K562 (cell line): Measurements from ENCODE around the gene C10orf143. TPM values are rescaled to one million over a fixed set of nuclear protein-coding genes. Genes with fewer than 3 reads are reported as not detected.

Experiments used
- ATAC-seq: fragments of 200-7000 bp; cut with Tn5 transposase; 3 replicates; pipeline ENCODE4 v1.9.1; 2020; ENCODE audit warnings: moderate library complexity
- BruUV-seq: library from RNA; stranded (reverse); fragments of 400-500 nt; replicated peaks from 2 replicates; lab custom pipeline; 2021; lab: Mats Ljungman, UMichigan
- CTCF ChIA-PET: fragments of 300-600 bp; formaldehyde crosslinking; extraction: SDS; loops from one replicate; lab custom pipeline; 2021; ENCODE audit warnings: low intra/inter-chr PET ratio; lab: Yijun Ruan, JAX
- POLR2A ChIA-PET: fragments of 300-600, 350-650 bp; sonication (Branson Sonifier 250); formaldehyde crosslinking; extraction: SDS; loops from one replicate; lab custom pipeline; 2021; ENCODE audit warnings: antibody characterized with exemption, inconsistent platforms; lab: Yijun Ruan, JAX
- DNase-seq, 4 experiments: peaks; one replicate each; pipeline versions ENCODE4 v3.0.0 to v3.0.0-alpha.2; 2011 to 2018; ENCODE audit warnings: low spot score in 3 of 4, mixed read lengths in 3 of 4; ENCODE audit errors: extremely low read depth in 1 of 4
- FAIRE-seq: peaks from 2 replicates; lab custom pipeline; 2011; peaks lifted over from hg19 to GRCh38; lab: Jason Lieb, UNC
- H2AFZ ChIP-seq: 2 replicates; pipeline ENCODE4 v1.6.0; 2011; ENCODE audit warnings: low read depth, low read length, control low read depth, inconsistent platforms
- H3K27ac ChIP-seq: fragments of 200-600 bp; 3 replicates; pipeline ENCODE4 v1.8.0; 2011; ENCODE audit warnings: low read depth, mild to moderate bottlenecking, control low read depth, inconsistent platforms, low read length, moderate library complexity, mixed read lengths; ENCODE audit errors: extremely low read depth
- H3K27me3 ChIP-seq, 2 experiments: fragments of 300-600 bp in 1 of 2; 2 replicates in 1 of 2; 3 replicates in 1 of 2; pipeline versions ENCODE4 v1.6.0 to v1.8.0; 2011; ENCODE audit warnings: inconsistent platforms in 2 of 2, low read length in 2 of 2, mild to moderate bottlenecking in 1 of 2, mixed read lengths in 1 of 2, moderate library complexity in 1 of 2; ENCODE audit not compliant: control insufficient read depth in 2 of 2, insufficient read depth in 2 of 2
- H3K36me3 ChIP-seq: fragments of 300-600 bp; 3 replicates; pipeline ENCODE4 v1.8.0; 2011; ENCODE audit warnings: mild to moderate bottlenecking, low read length, inconsistent platforms; ENCODE audit not compliant: control insufficient read depth, insufficient read depth
- H3K4me1 ChIP-seq, 2 experiments: fragments of 200-600 bp in 1 of 2; replicated peaks in 1 of 2; 2 replicates in 1 of 2; 3 replicates in 1 of 2; pipeline versions ENCODE4 v1.5.1 to v1.8.0; 2011; ENCODE audit warnings: inconsistent platforms in 2 of 2, low read length in 2 of 2, mild to moderate bottlenecking in 1 of 2, mixed read lengths in 1 of 2, moderate library complexity in 1 of 2; ENCODE audit not compliant: control insufficient read depth in 2 of 2, insufficient read depth in 2 of 2
- H3K4me2 ChIP-seq: 2 replicates; pipeline ENCODE4 v1.6.1; 2011; ENCODE audit warnings: low read length, control low read depth, inconsistent platforms, mixed read lengths; ENCODE audit not compliant: insufficient read depth
- H3K4me3 ChIP-seq: fragments of 200-600 bp; sonication (generic), shearing (Covaris generic); 2 replicates; pipeline ENCODE4 v1.5.1; 2016; ENCODE audit warnings: control low read depth, inconsistent platforms
- H3K79me2 ChIP-seq: fragments of 200-600 bp; 3 replicates; pipeline ENCODE4 v1.8.0; 2011; ENCODE audit warnings: low read length, inconsistent platforms; ENCODE audit not compliant: control insufficient read depth, insufficient read depth
- H3K9ac ChIP-seq, 2 experiments: 2 replicates each; pipeline versions ENCODE4 v1.6.0 to v1.6.1; 2011; ENCODE audit warnings: low read depth in 2 of 2, low read length in 2 of 2, control low read depth in 1 of 2, inconsistent platforms in 1 of 2, mild to moderate bottlenecking in 1 of 2, mixed read lengths in 1 of 2; ENCODE audit not compliant: insufficient read depth in 1 of 2
- H3K9me1 ChIP-seq: one replicate; pipeline ENCODE4 v1.6.0; 2011; ENCODE audit warnings: inconsistent platforms, mild to moderate bottlenecking, low read length, moderate library complexity; ENCODE audit not compliant: control insufficient read depth, insufficient read depth
- H3K9me3 ChIP-seq: replicated peaks from 2 replicates; pipeline ENCODE4 v1.5.1; 2011; ENCODE audit warnings: low read depth, low read length, inconsistent platforms; ENCODE audit not compliant: control insufficient read depth, insufficient read depth
- H4K20me1 ChIP-seq: replicated peaks from 2 replicates; pipeline ENCODE4 v1.6.1; 2011; ENCODE audit warnings: low read length, inconsistent platforms, mixed read lengths; ENCODE audit not compliant: control insufficient read depth, insufficient read depth
- ELF1 ChIP-seq: fragments of 200-800 bp; sonication (Bioruptor generic); IDR thresholded peaks from 2 replicates; pipeline ENCODE4 v1.6.1; 2016; ENCODE audit warnings: missing genetic modification characterization, missing compliant biosample characterization
- ETV6 ChIP-seq, 3 experiments: fragments of 150-350 bp in 1 of 3; sonication (generic) in 1 of 3; formaldehyde crosslinking in 1 of 3; IDR thresholded peaks; 2 replicates each; pipeline versions ENCODE4 v1.6.1 to v1.8.0; 2014 to 2022; ENCODE audit warnings: borderline replicate concordance in 2 of 3, low read depth in 2 of 3, antibody characterized with exemption in 1 of 3, low read length in 1 of 3, mild to moderate bottlenecking in 1 of 3, missing genetic modification reagents in 1 of 3
- FOXP1 ChIP-seq: sonication (generic); formaldehyde crosslinking; IDR thresholded peaks from 2 replicates; pipeline ENCODE4 v1.8.0; 2022; ENCODE audit warnings: mild to moderate bottlenecking, missing genetic modification reagents
- GTF2E2 ChIP-seq: fragments of 200-800 bp; sonication (Bioruptor generic); IDR thresholded peaks from 2 replicates; pipeline ENCODE4 v1.6.1; 2016; ENCODE audit warnings: missing genetic modification characterization, missing compliant biosample characterization
- L3MBTL2 ChIP-seq: fragments of 450-650 bp; IDR thresholded peaks from 2 replicates; pipeline ENCODE4 v1.6.1; 2016; ENCODE audit warnings: mild to moderate bottlenecking, moderate library complexity
- NFE2 ChIP-seq: IDR thresholded peaks from 2 replicates; pipeline ENCODE4 v1.6.1; 2014; ENCODE audit warnings: antibody characterized with exemption, low read depth
- SMARCC2 ChIP-seq: fragments of 450-650 bp; IDR thresholded peaks from 2 replicates; pipeline ENCODE4 v1.6.1; 2017; ENCODE audit warnings: antibody characterized with exemption, moderate library complexity, mild to moderate bottlenecking, low read depth
- TAF1 ChIP-seq: IDR thresholded peaks from 2 replicates; pipeline ENCODE4 v1.6.1; 2011; ENCODE audit warnings: mild to moderate bottlenecking, low read length, moderate library complexity; ENCODE audit not compliant: insufficient read depth, control insufficient read depth, severe bottlenecking; ENCODE audit errors: extremely low read depth
- ZNF134 ChIP-seq: fragments of 250-450 bp; sonication (Bioruptor Pico); conservative IDR thresholded peaks from 2 replicates; pipeline ENCODE4 v1.4.0; 2020
- ZNF699 ChIP-seq: fragments of 250-450 bp; sonication (Bioruptor Pico); IDR thresholded peaks from 2 replicates; pipeline ENCODE4 v1.8.0; 2021; ENCODE audit warnings: mild to moderate bottlenecking, moderate library complexity; ENCODE audit not compliant: insufficient replicate concordance
- ZSCAN29 ChIP-seq: fragments of 450-650 bp; IDR thresholded peaks from 2 replicates; pipeline ENCODE4 v1.6.1; 2017
- WGBS: fragments of 100-300 bp; shearing (Covaris generic); methylation state at CpG from one replicate; pipeline ENCODE4 v1.1.6; 2016; ENCODE audit warnings: low coverage, mixed read lengths; ENCODE audit not compliant: insufficient coverage; ENCODE audit errors: missing lambda C conversion rate; 5-methylcytosine and 5-hydroxymethylcytosine counted together
- in situ Hi-C: fragments of 300-500 bp; cut with MboI; formaldehyde crosslinking; loops from 4 replicates; pipeline ENCODE4 v1.15.0; 2018; ENCODE audit warnings: inconsistent platforms, mixed read lengths
- intact Hi-C: fragments of 100-400 bp; cut with micrococcal nuclease; formaldehyde crosslinking; loops from 2 replicates; pipeline ENCODE4 v1.14.2; 2022
- polyA plus RNA-seq, 8 experiments: library from polyadenylated mRNA; depleted of rRNA in 4 of 8; stranded (reverse) in 5 of 8; unstranded in 3 of 8; fragments of >200 nt; fragmentation: Nextera tagmentation in 2 of 8; fragmentation: Illumina TruSeq in 1 of 8; extraction: Ambion mirVana in 2 of 8; extraction: Trizol in 1 of 8; gene quantifications; 2 replicates each; pipeline versions ENCODE4 v1.2.1 to v1.2.3, GENCODE V29; 2011 to 2014; ENCODE audit warnings: inconsistent platforms in 1 of 8, missing spikeins in 1 of 8
- total RNA-seq, 7 experiments: library from RNA; depleted of rRNA in 6 of 7; stranded (reverse); fragments of >200 nt in 6 of 7; fragmentation: Illumina TruSeq in 2 of 7; extraction: Trizol in 2 of 7; gene quantifications; 2 replicates each; pipeline versions ENCODE4 v1.2.1 to v1.2.3, GENCODE V29; 2011 to 2021; ENCODE audit warnings: low replicate concordance in 1 of 7
- TF ChIP-seq, protein P1 (sequence below): fragments of 250-450 bp; sonication (Bioruptor Pico); IDR thresholded peaks from 2 replicates; pipeline ENCODE4 v1.5.0; 2021; ENCODE audit warnings: mild to moderate bottlenecking, borderline replicate concordance
- TF ChIP-seq, protein P2 (sequence below): fragments of 250-450 bp; sonication (Bioruptor Pico); IDR thresholded peaks from 2 replicates; pipeline ENCODE4 v1.5.0; 2021
- TF ChIP-seq, protein P3 (sequence below): fragments of 250-450 bp; sonication (Bioruptor Pico); IDR thresholded peaks from 2 replicates; pipeline ENCODE4 v1.5.0; 2021

Gene C10orf143
- total and polyA plus RNA-seq, 9 of the 15 experiments (the other 6 are each of a cell fraction or from before 2014, with no cell fraction given): 0.07 to 0.42 (median 0.25) TPM; not detected in 2

DNA sequence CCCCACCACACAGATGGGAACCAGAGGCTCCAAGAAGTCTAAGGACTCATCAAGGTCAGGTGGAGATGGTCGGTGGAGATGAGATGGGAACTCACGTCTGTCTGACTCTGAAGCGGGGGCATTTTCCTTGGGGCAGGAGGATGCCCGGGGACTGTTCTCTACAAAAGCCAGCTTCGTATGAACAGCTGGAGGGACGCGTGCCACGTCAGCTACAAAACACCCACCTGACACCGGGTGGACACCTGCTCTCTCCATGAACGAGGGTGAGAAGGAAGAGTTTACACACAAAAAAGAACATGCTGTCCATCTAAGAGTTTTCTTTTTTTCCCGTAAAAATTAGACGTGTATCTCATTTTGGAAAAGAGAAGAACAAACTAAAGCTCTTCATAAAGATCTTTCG is 47.7 kb downstream of the C10orf143 start (continued):
- no peak for TF ChIP-seq NFE2

DNA sequence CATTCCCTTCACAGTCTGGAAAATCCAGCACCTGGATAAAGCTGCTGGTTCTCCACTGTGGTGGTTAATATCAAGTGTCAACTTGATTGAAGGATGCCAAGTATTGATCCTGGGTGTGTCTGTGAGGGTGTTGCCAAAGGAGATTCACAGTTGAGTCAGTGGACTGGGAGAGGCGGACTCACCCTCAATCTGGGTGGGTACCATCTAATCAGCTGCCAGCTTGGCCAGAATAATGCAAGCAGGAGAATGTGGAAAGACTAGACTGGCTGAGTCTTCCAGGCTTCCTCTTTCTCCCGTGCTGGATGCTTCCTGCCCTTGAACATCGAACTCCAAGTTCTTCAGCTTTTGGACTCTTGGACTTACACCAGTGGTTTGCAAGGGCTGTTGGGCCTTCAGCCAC is 48.4 kb downstream of the C10orf143 start:
- WGBS: 4% methylated on average over 3 of the region's 3 CpGs

More for the DNA sequence above, 48.4 kb downstream of the C10orf143 start:
- Histone ChIP-seq H3K9ac (no peak overlapping the region), H2AFZ (no peak overlapping the region), H3K9me3 (no peaks in the 10 kb centered on the region), H3K9me1 (no peaks in the 10 kb centered on the region), H3K27ac (no peak overlapping the region), H3K27me3 (peaks cover 2 to 29% of the 10 kb centered on the region in 2 experiments; a peak in 4 of 5 replicates), H3K4me2 (no peak overlapping the region), H3K4me1 (no peaks in the 10 kb centered on the region), H4K20me1 (no peaks in the 10 kb centered on the region), H3K4me3 (no peak overlapping the region), H3K79me2 (no peaks in the 10 kb centered on the region), H3K36me3 (no peaks in the 10 kb centered on the region)
- no peak for DNase-seq
- no TSS peak for BruUV-seq
- no peak for ATAC-seq
- intact Hi-C loops (no loop called here), in situ Hi-C loops (no loop called here)
- FAIRE-seq: no peak
- ChIA-PET CTCF (no interaction called here), POLR2A (no interaction called here)
- TF ChIP-seq ZNF699 (CRISPR knock-in tag) (no peak), GTF2E2 (tag) (no peak), TAF1 (no peak), ZNF134 (CRISPR knock-in tag) (no peak), ETV6 (IDR thresholded peaks at IDR 0.05; ENCODE audit: borderline replicate concordance in 1 of 2, low read depth in 2 of 2, low read length in 1 of 2) (no peak), ETV6 (CRISPR knock-in tag; IDR thresholded peaks at IDR 0.05; ENCODE audit: borderline replicate concordance) (no peak), SMARCC2 (no peak), L3MBTL2 (no peak), FOXP1 (no peak), ZSCAN29 (no peak), ELF1 (tag) (no peak)
- TF ChIP-seq, protein P1, sequence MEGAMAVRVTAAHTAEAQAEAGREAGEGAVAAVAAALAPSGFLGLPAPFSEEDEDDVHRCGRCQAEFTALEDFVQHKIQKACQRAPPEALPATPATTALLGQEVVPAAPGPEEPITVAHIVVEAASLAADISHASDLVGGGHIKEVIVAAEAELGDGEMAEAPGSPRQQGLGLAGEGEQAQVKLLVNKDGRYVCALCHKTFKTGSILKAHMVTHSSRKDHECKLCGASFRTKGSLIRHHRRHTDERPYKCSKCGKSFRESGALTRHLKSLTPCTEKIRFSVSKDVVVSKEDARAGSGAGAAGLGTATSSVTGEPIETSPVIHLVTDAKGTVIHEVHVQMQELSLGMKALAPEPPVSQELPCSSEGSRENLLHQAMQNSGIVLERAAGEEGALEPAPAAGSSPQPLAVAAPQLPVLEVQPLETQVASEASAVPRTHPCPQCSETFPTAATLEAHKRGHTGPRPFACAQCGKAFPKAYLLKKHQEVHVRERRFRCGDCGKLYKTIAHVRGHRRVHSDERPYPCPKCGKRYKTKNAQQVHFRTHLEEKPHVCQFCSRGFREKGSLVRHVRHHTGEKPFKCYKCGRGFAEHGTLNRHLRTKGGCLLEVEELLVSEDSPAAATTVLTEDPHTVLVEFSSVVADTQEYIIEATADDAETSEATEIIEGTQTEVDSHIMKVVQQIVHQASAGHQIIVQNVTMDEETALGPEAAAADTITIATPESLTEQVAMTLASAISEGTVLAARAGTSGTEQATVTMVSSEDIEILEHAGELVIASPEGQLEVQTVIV (CRISPR knock-in tag): no peak
- TF ChIP-seq, protein P2, sequence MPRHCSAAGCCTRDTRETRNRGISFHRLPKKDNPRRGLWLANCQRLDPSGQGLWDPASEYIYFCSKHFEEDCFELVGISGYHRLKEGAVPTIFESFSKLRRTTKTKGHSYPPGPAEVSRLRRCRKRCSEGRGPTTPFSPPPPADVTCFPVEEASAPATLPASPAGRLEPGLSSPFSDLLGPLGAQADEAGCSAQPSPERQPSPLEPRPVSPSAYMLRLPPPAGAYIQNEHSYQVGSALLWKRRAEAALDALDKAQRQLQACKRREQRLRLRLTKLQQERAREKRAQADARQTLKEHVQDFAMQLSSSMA: no peak
- TF ChIP-seq, protein P3, sequence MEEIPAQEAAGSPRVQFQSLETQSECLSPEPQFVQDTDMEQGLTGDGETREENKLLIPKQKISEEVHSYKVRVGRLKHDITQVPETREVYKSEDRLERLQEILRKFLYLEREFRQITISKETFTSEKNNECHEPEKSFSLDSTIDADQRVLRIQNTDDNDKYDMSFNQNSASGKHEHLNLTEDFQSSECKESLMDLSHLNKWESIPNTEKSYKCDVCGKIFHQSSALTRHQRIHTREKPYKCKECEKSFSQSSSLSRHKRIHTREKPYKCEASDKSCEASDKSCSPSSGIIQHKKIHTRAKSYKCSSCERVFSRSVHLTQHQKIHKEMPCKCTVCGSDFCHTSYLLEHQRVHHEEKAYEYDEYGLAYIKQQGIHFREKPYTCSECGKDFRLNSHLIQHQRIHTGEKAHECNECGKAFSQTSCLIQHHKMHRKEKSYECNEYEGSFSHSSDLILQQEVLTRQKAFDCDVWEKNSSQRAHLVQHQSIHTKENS (CRISPR knock-in tag): no peak
